ENCODE measurements around the gene SLC5A9.

DNA sequence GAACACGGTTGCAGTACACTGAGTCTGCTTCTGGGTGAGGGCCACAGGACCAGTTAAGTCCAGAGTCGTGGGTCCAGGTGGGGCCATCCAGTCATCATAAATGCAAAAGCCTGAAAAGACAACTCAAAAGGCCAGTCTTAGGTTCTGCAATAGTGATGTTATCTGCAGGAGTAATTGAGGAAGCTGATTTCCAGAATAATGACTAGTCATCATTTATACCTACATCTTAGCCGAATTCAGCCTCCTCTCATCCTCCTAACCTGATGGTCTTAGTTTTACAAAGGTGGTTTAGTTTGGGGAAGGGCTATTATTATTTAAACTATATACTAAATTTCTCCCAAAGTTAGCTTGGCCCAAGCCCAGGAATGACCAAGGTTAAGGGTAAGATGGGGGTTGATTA is 23.5 kb upstream of the SLC5A9 start:
- TF ChIP-seq, protein P1, sequence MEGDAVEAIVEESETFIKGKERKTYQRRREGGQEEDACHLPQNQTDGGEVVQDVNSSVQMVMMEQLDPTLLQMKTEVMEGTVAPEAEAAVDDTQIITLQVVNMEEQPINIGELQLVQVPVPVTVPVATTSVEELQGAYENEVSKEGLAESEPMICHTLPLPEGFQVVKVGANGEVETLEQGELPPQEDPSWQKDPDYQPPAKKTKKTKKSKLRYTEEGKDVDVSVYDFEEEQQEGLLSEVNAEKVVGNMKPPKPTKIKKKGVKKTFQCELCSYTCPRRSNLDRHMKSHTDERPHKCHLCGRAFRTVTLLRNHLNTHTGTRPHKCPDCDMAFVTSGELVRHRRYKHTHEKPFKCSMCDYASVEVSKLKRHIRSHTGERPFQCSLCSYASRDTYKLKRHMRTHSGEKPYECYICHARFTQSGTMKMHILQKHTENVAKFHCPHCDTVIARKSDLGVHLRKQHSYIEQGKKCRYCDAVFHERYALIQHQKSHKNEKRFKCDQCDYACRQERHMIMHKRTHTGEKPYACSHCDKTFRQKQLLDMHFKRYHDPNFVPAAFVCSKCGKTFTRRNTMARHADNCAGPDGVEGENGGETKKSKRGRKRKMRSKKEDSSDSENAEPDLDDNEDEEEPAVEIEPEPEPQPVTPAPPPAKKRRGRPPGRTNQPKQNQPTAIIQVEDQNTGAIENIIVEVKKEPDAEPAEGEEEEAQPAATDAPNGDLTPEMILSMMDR (IDR thresholded peaks at IDR 0.05; ENCODE audit: insufficient read depth, low read depth, low read length): no peak
- no peak for TF ChIP-seq EZH2 (IDR thresholded peaks at IDR 0.05; ENCODE audit: insufficient read depth, low read length)

Data from astrocyte (in vitro differentiated cells and primary cell).